HG02943 (cell line): Measurements from ENCODE around the gene ZGPAT.

ENCODE experiments used
- ATAC-seq: cut with Tn5 transposase; IDR thresholded peaks from one replicate; pipeline ENCODE4 v1.9.1; 2021; ENCODE audit warnings: mild to moderate bottlenecking, low read depth, moderate library complexity; ENCODE audit not compliant: unreplicated experiment

Gene ZGPAT

DNA sequence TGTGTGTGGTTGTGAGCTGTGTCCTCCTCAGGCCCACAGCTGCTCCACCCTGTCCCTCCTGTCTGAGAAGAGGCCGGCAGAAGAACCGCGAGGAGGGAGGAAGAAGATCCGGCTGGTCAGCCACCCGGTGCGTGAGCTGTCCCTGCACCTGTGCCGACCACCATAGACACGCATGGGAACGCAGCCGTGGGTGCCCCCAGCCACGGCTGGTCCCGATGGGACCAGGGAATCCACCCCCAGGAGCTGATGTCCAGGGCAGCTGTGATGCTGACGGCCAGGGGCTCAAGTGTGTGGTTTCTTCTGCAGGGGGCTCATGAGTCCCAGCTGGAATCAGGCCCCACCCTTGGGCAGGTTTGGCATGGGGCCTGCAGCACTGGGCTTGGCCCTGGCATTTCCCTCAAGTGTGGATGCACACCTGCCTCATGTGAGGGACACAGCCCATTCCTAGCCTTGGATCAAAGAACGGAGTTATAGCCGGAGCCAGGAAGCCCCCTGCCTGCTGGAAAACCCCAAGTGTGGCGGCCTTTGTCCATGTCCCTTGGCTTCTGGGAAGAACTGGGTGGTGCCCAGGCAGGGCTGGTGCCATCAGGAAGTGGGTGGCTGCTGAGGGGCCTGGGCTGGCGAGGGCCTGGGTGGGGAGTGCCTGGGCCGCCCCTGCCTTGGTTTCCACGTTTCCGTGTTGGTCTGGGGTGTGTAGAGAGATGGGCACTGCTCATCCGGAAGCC lies 16.0 kb upstream of the ZGPAT start:
- ATAC-seq, result no peak

DNA sequence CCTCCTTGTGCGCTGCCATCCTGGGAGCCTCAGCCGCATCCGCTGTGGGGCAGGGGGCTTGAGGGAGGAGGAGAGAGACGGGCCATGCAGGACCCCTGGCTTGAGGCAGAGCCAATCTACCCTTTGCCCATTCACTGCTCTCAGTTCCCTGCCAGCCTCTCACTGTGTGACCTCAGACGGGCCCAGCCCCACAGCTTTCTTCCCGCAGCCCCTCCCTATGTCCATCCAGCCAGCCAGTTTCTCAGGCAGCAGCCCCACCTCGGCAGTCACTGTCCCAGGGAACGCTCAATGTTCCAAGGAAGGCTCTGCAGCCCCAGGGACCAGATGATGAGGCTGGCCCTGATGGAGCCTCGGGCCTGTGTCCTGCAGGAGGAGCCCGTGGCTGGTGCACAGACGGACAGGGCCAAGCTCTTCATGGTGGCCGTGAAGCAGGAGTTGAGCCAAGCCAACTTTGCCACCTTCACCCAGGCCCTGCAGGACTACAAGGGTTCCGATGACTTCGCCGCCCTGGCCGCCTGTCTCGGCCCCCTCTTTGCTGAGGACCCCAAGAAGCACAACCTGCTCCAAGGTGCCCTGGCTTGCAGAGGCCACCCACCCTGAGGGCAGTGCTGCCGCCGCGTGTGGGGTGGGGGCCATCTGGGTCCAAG lies 15.3 kb upstream of the ZGPAT start:
- no peak for ATAC-seq

DNA sequence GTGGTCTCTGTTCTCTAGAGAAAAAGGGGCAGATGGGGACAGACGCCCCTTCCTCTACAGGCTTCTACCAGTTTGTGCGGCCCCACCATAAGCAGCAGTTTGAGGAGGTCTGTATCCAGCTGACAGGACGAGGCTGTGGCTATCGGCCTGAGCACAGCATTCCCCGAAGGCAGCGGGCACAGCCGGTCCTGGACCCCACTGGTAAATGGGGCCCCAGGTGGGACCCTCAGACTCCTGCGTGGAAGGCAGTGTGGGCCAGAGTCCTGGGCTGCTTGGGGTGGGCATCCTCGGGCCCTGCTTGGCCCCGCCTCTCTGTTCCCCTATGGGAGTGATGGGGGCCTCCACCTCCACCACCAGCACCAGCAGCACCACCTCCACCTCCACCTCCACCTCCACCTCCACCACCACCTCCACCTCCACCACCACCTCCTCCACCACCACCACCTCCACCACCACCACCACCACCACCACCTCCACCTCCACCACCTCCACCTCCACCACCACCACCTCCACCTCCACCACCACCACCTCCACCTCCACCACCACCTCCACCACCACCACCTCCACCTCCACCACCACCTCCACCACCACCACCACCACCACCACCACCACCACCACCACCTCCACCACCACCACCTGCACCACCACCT lies 14.6 kb upstream of the ZGPAT start:
- ATAC-seq, result no peak

DNA sequence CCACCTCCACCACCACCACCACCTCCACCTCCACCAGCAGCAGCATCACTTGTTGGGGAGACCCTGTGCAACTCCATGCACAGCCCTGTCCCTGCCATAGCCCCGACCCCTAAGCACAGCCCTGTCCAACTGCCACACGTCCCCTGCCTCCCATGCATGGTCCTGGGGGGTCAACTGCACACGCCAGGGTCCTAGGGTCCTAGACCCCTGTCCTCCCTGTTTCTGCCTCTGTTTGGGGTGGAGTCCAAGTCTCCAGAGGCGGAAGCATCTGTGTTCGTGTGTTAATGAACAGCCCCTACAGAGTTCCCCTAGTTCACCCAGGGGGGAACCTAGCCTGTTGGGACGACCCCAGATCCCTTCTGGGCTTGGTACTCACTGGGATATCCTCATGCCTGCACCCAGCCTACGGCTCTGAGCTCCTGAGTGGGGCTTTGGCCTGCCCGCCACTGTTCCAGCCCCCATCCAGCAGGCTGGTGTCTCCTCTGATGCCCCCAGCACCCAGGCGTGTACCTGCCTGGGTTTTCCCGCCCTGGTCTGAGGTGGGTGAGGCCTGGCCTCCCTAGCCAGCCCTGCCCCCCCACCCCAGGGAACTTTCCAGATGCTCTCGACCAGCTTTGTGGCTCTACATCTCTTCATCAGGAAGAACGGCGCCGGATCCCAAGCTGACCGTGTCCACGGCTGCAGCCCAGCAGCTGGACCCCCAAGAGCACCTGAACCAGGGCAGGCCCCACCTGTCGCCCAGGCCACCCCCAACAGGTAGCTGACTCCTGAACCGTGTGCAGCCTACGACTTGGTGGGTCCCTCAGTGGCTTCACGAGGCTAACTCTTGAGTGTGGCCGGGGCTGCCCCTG lies 13.9 kb upstream of the ZGPAT start:
- no peak for ATAC-seq

DNA sequence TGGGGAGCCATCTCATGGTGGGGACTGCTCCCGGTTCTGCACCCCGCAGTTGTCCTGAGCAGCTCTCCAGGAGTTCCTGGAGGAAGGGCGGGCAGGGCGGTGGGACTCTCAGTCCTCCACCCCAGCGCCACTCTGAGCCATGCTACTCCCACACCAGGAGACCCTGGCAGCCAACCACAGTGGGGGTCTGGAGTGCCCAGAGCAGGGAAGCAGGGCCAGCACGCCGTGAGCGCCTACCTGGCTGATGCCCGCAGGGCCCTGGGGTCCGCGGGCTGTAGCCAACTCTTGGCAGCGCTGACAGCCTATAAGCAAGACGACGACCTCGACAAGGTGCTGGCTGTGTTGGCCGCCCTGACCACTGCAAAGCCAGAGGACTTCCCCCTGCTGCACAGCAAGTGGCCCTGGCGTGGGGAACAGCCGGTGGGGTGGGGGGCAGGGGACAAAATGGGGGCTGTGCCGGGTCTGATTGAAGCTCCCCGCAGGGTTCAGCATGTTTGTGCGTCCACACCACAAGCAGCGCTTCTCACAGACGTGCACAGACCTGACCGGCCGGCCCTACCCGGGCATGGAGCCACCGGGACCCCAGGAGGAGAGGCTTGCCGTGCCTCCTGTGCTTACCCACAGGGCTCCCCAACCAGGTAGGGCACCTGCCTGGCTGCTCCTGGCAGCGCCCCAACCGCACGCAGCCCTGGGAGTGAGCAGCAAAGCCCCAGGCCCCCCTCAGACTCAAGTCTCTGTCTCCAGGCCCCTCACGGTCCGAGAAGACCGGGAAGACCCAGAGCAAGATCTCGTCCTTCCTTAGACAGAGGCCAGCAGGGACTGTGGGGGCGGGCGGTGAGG lies 13.0 kb upstream of the ZGPAT start:
- ATAC-seq, result no peak

DNA sequence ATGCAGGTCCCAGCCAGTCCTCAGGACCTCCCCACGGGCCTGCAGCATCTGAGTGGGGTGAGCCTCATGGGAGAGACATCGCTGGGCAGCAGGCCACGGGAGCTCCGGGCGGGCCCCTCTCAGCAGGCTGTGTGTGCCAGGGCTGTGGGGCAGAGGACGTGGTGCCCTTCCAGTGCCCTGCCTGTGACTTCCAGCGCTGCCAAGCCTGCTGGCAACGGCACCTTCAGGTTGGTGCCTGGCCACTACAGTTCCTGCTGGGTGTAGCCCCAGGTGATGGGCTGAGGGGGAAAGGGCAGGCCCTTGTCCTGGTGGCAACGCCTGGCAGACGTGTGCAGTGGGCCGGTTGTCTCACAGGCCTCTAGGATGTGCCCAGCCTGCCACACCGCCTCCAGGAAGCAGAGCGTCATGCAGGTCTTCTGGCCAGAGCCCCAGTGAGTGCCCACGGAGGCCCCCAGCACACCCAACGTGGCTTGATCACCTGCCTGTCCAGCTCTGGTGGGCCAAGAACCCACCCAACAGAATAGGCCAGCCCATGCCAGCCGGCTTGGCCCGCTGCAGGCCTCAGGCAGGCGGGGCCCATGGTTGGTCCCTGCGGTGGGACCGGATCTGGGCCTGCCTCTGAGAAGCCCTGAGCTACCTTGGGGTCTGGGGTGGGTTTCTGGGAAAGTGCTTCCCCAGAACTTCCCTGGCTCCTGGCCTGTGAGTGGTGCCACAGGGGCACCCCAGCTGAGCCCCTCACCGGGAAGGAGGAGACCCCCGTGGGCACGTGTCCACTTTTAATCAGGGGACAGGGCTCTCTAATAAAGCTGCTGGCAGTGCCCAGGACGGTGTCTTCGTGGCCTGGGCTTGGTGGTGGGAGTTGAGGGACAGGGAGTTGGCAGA lies 12.2 kb upstream of the ZGPAT start:
- ATAC-seq, result no peak

- ATAC-seq, result no peak
Observed at GRCh38 chr20:63696306-63696627, 11.6 kb upstream of the ZGPAT start.

DNA sequence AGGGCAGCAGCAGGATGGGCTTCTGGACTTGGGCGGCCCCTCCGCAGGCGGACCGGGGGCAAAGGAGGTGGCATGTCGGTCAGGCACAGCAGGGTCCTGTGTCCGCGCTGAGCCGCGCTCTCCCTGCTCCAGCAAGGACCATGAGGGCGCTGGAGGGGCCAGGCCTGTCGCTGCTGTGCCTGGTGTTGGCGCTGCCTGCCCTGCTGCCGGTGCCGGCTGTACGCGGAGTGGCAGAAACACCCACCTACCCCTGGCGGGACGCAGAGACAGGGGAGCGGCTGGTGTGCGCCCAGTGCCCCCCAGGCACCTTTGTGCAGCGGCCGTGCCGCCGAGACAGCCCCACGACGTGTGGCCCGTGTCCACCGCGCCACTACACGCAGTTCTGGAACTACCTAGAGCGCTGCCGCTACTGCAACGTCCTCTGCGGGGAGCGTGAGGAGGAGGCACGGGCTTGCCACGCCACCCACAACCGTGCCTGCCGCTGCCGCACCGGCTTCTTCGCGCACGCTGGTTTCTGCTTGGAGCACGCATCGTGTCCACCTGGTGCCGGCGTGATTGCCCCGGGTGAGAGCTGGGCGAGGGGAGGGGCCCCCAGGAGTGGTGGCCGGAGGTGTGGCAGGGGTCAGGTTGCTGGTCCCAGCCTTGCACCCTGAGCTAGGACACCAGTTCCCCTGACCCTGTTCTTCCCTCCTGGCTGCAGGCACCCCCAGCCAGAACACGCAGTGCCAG lies 11.0 kb upstream of the ZGPAT start, which contains the start of gene TNFRSF6B:
Gene TNFRSF6B (plus strand): TSS at position 25 of the 729 bp plus-strand sequence. CDS start 116 bp downstream, at position 141.
- no peak for ATAC-seq

DNA sequence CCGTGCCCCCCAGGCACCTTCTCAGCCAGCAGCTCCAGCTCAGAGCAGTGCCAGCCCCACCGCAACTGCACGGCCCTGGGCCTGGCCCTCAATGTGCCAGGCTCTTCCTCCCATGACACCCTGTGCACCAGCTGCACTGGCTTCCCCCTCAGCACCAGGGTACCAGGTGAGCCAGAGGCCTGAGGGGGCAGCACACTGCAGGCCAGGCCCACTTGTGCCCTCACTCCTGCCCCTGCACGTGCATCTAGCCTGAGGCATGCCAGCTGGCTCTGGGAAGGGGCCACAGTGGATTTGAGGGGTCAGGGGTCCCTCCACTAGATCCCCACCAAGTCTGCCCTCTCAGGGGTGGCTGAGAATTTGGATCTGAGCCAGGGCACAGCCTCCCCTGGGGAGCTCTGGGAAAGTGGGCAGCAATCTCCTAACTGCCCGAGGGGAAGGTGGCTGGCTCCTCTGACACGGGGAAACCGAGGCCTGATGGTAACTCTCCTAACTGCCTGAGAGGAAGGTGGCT lies 10.4 kb upstream of the ZGPAT start:
- no peak for ATAC-seq

GRCh38 chr20:63697868-63698545 lies 9.8 kb upstream of the ZGPAT start:
- ATAC-seq, result no peak

- no peak for ATAC-seq
Observed at GRCh38 chr20:63698739-63699465, 8.9 kb upstream of the ZGPAT start.

- ATAC-seq, result no peak
Observed at GRCh38 chr20:63699466-63700198, 8.2 kb upstream of the ZGPAT start.

DNA sequence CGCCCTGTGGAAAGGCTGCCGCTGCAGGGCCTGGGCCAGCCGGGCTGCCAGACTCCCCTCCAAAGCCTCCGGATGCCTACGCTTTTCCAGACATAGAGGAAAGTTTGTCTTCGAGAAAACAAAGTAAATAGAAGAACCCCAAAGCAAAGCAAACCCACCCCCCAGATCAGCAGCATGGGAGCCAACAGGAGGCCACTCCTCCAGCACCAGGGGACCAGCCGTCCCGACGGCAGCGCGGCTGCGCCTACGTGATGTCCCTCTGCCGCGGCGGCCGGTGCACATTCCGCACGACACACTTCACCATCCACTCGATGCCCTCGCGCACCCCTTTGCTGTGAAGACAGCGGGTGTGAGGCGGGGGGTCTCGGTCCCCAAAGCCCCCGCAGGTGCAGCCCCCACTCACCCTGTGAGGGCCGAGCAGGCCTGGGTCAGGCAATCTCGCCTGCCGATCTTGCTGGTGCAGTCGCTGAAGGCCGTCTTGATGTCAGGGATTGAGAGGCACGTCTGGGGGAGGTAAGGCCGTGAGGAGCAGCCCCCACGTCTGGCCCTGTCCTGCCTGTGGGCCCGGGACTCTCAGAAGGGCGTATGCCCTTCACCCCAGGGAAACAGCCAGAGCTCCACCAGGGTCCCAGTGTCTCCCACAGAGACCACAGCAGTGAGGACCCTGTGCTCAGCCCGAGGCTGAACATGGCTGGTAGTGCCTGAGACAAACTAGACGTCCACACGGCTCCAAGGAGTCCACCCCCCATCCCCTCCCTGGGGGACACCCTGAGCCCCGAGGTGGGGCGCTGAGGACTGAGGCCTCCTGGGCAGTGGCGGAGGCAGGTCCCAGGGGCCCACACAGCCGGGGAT lies 7.4 kb upstream of the ZGPAT start:
- no peak for ATAC-seq

DNA sequence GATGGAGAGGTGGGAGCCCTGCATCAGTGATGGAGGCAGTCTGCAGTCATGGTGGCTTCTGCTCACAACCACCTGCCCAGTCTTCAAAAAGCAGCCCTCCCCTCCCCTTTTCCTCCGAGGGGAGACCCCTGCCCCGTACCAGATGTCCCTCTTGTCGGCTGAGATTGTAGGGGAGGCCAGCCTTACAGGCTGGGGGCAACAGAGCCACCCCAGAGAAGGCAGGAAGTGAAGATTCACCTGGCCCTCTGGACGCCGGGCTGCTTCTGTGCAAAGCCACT lies 6.8 kb upstream of the ZGPAT start:
- ATAC-seq, result no peak

DNA sequence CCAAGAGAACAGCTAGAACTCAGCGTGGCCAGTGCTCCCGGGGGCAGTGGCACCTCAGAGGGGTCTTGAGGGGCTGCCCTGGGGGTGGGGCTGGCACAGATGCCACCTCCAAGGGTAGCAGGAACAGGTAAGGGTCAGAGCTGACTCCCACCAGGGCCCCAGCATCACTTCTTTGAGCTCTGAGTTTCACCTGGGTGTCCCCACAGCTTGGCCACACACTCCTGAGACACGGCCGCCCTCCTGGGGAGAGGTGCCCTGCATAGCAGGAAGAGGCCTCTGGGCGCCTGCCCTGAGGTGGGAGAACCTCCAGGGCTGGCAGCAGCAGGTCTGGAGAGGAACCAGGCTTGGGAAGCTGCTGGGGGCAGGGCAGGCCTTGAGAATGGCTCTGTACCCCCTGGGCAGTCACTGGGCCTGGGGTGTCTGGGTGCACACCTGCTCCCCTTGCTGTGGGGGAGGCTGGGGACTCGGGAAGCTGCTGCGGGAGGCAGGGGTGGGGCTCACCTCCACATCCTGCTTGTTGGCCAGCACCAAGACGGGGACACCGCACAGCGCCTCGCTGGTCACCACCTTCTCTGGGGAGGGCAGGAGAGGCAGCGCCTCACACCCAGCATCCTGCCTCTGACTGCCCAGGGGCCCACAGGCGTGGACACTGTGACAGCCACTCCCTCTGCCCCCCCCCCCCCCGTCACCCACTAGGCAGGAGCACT lies 6.4 kb upstream of the ZGPAT start:
- no peak for ATAC-seq
